COLO668 (cell line): ENCODE data around the gene ACOXL.

Source experiments
- DNase-seq: peaks from one replicate; lab custom pipeline; 2025; ENCODE audit not compliant: unreplicated experiment; lab: John Stamatoyannopoulos, UW

The ACOXL gene

DNA sequence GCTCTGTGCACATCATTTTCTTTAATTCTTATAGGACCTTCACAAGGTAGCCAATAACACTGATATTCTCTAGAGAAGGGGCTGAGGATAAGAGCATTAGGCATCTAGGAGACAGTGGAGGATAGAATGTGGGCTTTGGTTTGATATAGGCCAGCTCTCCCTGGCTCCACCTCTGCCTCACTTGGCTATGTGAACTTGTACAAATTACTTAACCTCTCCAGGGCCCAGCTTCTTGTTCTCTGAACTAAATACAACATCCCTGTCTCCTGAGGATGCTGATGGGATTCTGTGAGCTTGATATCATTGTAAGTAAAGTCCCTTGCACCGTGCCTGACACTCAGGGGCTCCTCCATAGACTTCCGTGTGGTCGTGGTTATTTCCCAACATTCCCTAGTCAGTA, 87.3 kb downstream of the ACOXL start:
- DNase-seq, result no peak

DNA sequence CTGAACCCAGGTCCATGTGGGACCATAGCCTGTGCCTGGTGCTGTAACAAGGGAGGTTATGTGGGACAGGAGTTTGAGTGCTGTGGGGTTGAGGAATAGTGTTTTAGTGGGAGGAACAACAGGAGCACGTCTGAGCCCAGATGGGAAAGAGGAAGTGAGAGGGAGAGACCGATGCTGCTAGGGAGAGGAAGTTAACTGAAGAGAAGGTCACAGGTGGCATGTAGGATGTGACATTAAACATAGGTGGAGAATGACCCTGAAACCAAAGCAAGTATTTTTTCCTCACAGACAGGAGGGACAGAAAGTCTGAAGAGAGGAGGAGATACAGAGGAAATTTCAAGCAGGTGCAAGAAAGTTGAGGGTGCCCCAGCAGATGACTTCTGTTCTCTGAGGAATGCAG, 87.8 kb downstream of the ACOXL start:
- DNase-seq, result no peak

DNA sequence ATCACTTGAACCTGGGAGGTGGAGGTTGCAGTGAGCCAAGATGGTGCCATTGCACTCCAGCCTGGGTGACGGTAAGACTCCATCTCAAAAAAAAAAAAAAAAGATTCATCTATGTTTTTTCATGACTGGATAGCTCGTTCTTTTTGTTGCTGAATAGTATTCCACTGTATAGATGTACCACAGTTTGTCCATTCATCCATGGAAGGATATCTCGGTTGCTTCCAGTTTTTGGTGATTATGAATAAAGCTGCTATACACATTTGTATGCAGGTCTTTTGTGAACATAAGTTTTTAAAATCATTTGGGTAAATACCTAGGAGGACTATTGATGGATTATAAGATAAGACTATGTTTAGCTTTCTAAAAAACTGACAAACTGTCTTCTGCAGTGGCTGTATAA, 90.8 kb downstream of the ACOXL start:
- DNase-seq, result no peak

DNA sequence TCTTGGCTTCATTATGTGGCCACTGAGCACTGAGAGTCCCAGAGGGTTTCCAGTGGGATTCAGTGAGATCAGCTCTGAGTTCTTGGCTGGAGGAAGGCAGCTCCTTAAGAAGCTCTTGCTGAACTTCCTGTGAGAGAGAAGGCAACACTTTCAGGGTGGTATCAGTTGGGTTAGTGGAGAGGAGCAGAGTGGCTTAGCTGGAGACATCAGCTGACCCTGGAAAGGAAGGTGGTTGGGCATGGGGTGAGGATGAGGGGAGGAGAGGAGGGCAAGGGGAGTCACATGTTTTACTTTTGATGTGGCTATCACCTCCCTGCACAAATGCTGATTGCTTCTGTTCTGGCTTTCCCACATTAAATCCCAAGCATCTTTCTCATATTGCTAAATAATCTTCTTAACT, 95.1 kb downstream of the ACOXL start:
- DNase-seq, result no peak

DNA sequence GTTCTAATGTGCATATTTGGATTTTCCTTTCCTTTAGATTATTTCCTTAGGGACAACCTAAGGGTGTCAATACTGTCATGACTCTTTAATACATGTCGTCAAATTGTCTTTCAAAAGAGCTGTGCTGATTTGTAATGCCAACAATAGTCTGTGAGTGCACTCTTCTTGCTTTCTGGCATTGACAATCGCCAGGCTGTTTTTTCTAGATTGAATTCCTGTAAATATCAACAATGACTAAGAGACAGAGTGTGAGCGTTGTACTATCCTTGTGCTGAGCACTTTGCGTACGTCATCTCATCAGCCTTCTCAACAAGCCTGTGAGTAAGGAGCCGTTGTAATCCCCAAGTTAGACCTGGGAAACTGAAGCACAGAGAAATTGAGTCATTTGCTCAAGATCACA, 96.0 kb downstream of the ACOXL start:
- no peak for DNase-seq

DNA sequence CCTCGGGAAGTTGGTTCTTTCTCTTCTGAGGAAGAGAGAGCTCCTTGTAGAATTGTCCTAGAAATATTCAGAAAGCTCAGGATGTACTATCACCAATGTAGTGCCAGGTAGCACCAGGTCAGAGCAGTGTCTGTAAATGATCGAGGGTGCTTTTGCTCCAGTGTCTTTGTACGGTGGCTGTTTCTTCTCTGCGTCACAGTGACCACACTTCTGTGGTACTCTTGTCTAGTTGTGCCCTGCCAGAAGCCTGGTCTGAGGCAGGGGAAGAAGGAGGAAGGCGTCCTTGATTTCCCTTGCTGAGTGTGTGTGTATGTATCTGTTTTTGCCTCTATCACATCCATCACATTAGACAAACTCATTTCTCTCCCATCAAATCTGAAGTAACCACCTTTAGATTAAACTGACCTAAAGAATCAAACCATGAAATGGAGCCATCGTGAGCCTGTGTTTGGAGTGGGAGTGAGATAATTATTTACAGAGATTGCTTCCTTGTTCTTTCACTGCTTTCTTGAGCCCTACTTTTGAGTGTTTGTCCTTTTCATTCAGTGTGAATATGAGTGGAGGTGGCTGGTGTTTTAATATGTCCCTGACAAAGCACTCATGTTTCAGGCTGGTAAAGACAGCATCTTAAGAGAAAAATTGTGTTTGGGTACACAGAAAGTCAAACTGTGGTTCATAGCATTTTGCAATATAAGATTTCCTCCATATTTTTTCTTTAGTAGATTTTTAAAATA, 97.2 kb downstream of the ACOXL start:
- DNase-seq, result no peak

DNA sequence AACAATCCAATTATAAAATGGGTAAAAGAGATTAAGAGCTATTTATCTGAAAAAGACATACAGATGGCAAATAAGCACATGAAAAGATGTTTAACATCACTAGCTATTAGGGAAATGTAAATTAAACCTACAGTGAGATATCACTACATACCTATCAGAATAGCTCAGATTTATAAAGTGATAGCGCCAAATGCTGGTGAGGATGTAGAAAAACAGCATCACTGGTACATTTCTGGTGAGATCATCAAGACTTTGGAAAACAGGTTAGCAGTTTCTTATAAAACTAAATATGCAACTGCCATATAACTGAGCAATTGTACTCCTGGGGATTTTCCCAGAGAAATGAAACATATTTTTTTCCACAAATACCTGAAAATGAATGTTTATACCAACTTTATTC, 100.4 kb downstream of the ACOXL start:
- no peak for DNase-seq

DNA sequence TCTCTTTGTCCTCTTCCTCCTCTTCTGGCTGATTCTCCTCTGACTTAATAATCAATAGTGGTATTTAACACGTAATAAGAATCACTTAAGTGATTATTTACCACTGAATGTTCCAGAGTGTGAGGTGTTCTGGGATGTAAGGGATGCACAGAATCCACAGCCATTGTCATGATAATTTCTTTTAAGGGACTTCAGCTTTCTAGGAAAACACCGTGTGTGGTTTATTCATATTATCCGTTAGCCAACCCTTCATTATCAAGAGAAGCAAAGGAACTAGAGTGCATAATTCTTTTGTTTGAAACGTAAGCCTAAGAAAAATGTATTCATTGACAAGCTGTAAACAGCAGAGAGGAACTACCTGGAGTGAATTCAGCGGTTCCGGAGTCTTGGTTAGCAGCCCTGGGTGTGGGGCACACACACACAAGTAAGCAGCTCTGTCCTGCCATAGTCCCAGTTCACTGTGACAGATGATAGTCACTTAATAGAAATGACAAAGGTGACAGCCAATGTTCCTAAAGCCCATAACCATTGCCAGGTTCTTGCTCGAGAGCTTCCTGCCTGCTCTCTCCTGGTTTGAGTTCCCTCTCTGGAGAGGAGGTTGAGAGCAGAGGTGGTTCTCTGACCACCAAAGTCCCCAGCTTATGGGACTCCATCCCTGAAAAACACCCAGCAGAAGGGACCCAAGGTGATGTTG, 101.9 kb downstream of the ACOXL start:
- no peak for DNase-seq

DNA sequence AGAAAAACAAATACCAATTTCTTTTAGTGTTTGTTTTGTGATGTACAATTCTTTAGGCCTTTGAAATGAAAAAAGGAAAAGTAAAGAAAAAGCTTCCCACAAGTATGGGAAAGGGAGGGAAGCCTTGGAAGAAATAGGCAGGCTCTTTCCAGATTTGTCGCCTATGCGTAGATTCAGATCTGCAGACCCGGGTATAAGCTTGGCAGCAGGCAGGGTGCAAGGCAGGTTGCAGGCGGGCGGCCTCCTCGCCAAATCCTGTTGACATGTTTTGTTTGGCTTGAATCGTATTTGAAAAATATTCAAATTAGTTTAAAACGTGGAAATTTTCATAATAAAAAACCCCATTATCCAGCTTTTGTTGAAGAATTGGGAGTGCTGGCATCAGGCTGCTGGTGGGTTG, 104.3 kb downstream of the ACOXL start:
- no peak for DNase-seq

DNA sequence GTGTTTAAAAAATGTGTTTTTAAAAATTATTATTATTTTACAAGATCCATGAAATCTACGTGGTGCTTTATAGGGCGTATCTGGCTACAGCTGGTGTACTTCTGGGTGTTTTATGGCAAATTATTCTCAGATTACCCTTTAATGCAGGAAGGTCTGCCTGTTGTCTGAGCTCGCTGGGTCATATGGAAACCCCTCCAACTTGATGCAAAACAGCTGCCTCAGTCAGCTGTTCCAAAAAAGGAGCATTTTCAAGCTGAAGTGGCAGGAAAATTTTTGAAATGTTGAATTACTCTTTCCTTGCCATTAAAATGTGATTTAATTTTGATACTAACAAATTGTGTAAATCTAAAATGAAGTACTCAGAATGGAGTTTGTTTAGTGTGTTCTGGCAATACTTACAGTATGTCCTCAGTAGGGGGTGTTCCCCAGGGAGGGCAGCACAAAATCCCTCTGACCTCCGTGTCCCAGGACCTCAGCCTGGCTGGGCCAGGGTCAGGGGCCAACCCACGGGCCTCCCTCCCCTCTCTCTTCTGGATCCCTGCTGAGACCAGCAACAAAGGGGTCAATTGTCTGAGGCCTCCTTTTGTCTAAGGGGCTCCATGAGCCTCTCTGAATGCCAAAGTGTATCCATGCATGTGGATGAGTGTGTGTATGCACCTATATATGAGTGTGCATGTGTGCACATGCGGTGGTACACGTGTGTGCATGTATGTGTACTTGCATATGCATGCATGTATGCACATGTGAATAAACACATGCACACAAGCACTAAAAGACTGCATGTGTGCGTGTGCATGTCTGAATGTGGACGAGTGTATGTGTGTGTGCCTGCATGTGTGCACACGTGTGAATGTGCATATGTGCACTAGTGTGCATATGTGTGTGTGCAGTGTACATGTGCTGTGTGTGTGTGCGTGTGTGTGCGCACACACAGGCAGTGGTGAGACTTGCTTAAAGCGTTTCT, 105.4 kb downstream of the ACOXL start:
- no peak for DNase-seq

DNA sequence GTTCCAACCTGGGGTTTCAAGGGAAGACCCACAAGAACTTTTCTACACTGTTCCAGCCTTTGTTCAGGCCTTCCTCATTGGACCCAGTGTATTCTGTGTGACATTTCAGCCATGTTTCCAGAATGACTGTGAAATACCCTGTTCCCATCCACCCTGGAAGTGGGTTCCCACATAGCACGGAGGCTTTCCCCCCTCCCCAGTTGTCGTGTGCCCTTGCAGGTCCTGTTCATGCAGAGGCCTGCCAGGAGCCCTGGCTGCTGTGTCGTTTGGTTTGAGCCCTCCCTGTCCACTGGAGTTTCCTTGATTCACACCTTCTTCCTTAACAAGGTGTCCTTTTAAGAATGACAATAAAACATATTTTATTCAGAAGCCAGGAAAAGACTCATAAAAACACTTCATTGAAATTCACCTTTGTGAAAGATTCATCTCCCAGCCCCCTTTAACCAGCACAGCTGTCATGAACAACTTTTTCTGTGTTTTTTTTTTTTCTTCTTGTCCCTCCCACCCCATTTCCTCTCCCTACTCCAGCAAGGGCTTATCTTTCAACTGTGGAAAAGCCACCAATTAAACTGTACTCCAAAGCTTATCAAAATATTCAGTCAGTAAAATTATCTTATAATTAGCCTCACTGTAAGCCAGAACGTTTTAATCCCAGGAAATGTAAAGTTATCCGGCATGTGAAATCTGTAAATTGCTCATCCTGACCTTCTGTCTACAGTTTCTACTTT, 106.4 kb downstream of the ACOXL start:
- no peak for DNase-seq

DNA sequence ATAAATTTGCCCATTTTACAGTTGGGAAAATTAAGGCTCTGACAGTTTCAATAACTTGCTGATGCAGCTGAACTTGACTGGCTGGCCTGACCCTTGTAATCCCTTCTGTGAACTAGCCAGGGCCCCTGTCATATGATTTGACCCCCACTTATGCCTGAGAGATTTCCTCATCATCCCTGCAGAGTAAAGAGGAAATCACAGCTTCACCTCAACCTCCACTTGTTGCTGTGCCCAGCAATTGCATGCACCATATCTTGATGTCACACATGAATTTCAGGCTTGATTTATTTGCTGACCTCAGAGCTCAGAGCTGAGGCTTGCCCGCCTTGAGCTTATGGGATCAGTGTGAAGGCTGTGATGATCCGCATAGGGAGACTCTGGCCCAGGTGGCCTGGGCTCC, 108.1 kb downstream of the ACOXL start:
- DNase-seq, result no peak

DNA sequence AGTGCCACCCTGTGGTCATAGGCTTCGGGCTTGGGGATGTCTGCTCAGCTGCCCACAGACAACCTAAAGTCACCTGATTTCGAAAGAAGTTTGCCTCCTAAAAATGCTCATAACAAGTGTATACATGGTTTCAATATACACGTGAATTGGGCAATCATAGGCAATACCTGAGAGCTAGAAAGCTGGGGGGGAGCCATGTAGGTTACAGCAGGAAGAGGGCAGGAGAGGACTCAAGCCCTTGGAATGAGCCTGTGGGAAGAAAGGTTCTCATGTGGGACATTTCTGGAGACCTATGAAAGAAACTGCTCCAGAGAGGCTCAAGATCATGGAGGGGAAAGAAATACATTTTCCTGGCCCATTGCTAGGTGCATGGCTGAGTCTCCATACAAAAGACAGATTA, 109.7 kb downstream of the ACOXL start:
- no peak for DNase-seq

DNA sequence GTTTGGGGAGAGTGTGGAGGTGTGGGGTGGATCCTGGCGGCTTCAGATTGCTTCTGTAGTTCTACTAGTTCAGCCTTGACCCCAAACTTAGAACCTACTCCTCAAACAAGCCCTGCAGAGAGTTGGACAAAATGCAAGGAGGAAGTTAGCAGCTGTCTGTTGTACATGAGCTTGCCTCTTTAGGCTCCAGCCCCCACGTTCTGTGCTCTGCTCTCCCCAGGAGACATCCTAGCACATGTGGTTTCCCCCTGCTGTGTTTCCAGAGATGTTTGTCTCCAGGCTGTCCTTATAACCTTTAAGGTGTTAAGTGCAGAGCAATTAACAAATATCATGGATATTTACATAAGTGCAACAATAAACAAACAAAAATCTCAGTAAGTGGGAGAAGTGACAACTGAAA, 111.1 kb downstream of the ACOXL start:
- no peak for DNase-seq

DNA sequence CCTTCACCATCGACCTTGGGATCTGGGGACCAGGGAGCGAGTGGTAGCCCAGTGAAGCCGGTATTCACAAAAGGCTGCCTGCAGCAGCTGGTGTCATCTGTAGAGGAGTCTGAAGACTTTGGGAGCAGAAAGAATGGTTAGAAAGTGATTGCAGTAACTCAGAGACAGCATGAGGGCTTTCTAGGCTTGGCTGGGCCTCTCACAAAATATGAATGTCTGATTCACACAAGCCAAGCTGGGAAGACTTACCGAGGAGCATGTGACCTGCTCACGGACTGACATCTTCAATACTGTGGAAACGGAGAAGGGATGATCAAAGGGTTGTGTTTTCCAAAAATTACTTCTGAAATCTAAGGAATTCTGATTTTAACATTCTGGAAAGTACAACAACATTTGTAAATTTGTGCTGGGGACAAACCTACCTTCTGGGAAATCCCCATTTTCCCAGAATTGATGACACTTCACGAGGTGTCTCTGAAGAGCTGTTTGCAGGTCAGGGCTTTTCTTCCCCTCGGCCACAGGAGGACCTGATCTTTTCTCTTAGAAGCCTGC, 111.7 kb downstream of the ACOXL start:
- DNase-seq, result no peak

DNA sequence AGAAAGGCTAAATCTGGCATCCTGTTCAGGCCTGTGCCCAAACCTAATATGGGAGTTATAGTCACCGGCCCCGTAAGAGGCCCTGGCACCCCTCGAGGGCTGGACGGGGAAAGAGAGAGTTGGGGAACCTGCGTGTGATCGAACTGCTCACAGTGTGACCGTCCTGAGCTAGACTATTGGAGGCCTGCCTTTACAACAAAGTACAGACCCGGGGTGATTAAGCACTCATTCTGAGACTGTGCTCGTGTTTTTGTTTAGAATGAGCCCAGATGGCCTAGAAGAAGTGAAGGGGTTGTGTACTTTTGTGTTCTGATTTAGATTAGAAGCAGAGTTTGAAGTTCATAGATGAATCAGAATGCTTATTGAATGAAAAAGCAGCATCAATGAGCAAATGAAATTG, 115.3 kb downstream of the ACOXL start:
- DNase-seq, result no peak

DNA sequence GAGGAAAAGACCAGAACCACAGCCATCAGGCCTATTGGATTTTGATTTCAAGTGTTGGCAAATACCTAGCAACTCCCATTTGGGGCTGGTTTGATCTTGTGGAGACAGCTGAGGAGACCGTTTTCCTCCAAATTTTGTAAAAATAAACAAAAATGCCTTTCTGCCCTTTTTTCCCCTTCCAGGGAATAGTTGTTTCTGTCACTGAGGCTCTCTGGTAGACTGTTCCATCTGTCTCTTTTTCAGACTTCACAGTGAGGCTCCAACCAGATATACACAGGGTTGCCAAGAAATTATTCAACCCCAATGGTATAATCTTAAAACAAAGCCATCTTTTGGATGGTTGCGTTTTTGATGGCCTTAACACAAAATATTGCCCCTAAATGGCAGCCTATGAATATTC, 115.7 kb downstream of the ACOXL start:
- no peak for DNase-seq

DNA sequence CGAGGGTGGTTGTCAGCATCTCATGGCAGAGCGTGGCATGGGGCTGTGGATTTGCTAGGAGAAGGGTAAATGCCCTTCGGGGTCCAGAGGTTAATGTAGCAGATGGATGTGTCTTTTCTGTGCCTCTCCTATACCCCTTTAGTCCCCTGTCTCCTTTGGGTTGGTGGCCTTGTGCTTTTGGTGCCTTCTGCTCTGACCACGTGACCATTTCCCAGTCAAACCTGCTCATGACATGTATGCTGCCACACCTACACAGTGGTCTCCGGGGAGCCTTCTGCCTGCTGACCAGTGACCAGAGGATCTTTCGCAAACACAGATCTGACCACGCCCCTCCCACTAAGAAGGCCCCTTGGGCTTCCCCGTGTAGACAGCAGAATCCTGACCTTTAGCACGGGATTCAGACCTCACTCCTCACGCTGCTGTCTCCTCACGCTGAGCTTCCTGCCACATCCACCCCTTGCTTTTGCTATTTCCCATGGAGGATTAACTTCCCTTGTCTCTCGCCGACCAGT, 116.2 kb downstream of the ACOXL start:
- no peak for DNase-seq

DNA sequence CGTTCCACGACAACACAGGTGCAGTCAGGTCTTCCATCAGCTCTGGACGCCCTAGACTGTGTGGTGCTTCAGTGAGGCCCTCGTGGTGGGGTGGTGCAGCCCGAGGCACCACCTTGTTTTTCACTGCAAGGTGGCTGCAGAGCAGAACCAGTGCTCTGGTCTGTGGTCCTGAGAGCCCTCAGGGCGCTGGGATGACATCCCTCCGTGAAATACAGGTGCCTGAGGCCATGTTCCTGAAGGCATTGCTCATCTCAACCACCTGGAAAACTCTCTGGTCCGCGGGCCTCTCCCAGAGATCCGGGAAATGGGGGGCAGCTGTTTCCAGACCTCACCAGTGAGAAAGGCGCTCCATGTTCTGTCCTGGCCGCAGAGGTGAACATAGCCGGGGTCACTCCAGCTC, 119.2 kb downstream of the ACOXL start:
- DNase-seq, result no peak

DNA sequence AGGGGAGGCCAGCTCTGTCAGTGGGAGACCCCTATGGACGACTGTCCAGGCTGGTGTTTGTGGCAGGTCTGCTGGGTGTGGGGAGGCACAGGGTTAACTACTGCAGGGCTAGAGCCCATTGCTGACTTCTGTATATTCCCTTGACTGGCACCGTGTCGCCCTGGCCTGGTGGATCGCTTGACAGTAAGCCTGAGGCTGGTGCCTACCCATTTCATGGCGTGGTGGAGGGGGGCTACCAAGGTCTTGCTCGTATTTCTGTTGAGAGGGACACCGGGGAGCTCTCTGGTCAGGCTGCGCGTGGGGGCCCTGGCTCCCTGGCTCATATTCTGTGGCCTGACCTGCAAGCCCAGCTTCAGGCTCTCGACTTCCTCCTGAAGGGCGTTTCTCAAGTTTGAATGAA, 119.7 kb downstream of the ACOXL start:
- no peak for DNase-seq
